Umbilical cord (tissue), 2 donors: ENCODE measurements around the gene LRRC28. TPM values are rescaled to one million over a fixed set of nuclear protein-coding genes. Genes with fewer than 3 reads are reported as not detected.

Experiments
- DNase-seq: peaks from one replicate; pipeline ENCODE4 v3.0.0-alpha.2; 2015; ENCODE audit warnings: low spot score
- total RNA-seq: library from RNA; depleted of rRNA; stranded (reverse); fragments of >200 nt; gene quantifications from one replicate; pipeline ENCODE4 v1.2.3, GENCODE V29; 2014; ENCODE audit warnings: low replicate concordance; ENCODE audit not compliant: insufficient read depth

The LRRC28 gene
- total RNA-seq, 1 donor from 2014 or later: 41.7 TPM

DNA sequence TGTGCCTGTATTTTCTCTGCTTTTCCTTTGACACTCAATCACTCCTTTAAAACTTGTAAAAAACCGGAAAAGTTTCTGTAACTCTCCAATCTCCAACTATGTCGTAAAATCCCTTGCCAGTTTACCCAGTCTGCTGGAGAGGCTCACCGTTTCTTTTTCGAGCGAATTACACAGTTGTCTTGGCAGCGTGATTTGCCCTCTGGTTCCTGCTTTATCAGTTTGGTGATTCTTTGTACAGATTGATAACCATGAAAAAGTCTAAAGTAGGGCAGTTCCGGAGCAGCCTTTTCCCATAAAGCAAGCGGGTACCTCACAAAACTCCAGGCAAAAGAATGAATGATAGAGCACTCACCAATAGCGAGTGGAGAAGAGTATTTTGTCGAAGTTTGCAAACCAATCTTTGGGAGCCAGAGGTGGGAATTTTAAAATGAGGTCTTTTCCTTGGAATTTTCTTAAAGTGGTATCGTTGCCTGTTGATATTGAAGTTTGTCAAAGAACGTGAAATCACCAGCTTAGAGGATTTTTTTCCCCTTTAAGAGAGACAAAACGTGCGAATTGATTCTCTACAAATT lies 1.9 kb upstream of the LRRC28 start, which contains the start of gene TTC23:
Gene TTC23 (minus strand): TSS at position 312 of the 572 bp plus-strand sequence. CDS start 20,869 bp downstream, outside the sequence.
- peak; percentile 97 for DNase-seq

DNA sequence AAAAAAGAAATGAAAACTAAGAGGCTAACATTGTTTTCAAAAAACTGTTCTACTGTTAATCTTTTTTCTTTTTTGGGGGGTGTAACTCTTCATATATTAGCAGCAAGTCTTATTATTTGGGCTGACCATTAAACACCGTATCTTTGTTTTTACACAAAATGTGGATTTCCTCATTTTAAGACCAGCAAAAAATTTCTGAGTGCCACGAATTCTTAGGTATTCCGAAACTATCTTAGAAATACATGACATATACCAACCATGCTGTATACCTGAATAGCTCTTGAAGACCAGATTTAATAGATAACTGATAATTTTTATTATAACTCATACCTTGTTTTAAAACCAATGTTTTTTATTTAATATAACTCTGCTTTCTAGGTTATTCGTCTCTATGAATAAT lies 1.3 kb upstream of the LRRC28 start:
- DNase-seq: no peak

DNA sequence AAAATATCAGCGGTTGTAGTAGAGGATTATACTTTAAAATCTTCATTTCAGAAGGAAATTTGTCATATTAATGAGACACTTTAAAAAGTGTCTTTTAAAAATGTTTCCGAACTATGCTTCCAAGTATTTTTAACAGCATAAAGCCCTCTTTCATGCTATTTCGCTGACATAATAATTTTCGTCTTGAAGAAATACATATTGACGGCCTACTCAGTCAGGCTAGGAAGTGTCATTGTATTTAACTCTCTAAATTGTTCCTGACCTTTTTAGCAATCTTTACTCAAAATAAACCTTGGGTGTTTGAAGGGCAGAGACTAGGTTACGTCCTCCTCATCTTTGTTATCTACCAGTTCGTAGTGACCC lies 806 bp upstream of the LRRC28 start:
- DNase-seq: no peak

GRCh38 chr15:99252326-99252725 lies 1.0 kb downstream of the LRRC28 start:
- no peak for DNase-seq

- no peak for DNase-seq
These were observed 2.3 kb downstream of the LRRC28 start for GRCh38 chr15:99253381-99254090.

DNA sequence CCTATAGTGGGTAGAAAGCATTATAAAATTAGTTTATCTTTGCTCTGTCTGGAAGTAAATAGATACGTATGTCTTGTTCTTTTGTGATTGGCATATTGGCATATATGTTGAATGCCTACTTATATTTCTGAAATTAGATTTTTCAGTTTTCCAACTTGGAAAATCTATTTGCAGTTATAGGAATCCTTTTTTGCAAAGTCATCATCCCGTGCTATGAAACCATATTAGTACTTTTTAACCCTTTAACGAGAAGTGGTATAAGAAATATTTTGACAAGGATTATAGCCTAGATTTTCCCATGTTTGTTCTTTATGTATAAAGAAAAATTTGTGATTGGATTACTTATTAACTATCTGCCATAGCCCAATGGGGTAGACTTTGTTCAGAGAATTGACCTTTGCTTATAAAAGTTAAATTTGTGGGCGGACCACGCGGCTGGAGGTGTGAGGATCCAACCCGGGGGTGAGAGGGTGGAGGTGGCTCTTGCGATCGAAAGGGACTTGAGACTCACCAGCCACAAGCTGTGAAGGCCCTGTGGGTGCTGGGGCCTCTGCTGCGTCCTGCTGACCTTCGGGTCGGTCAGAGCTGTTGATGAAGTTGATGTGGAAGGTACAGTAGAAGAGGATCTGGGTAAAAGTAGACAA lies 5.9 kb downstream of the LRRC28 start:
- DNase-seq: no peak

GRCh38 chr15:99264125-99264524 lies 12.8 kb downstream of the LRRC28 start:
- no peak for DNase-seq

- DNase-seq: no peak
These were observed 14.3 kb downstream of the LRRC28 start for GRCh38 chr15:99265541-99266070.

DNA sequence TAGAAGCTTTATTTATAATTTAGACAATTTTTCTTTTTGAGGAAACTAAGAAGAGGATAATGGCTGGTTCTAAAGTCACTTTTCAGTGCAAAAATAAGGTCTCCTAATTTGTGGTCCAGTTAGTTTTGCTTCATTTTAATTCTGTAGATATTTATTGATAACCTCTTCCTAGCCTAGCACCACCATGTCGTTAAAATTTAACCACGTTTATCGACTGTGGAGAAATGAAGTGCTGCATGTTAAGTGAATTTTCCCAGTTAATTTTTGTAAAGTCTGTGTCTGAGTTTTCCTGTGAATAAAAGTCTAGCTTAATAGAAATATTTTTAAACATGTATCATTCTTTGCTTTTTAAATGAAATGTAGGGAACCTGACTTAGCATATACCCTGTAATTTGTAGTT lies 16.7 kb downstream of the LRRC28 start:
- no peak for DNase-seq

- no peak for DNase-seq
These were observed 17.1 kb downstream of the LRRC28 start for GRCh38 chr15:99268431-99268830.

GRCh38 chr15:99273801-99274200 lies 22.5 kb downstream of the LRRC28 start:
- peak; percentile 43 for DNase-seq

GRCh38 chr15:99275061-99275460 lies 23.8 kb downstream of the LRRC28 start:
- DNase-seq: no peak

DNA sequence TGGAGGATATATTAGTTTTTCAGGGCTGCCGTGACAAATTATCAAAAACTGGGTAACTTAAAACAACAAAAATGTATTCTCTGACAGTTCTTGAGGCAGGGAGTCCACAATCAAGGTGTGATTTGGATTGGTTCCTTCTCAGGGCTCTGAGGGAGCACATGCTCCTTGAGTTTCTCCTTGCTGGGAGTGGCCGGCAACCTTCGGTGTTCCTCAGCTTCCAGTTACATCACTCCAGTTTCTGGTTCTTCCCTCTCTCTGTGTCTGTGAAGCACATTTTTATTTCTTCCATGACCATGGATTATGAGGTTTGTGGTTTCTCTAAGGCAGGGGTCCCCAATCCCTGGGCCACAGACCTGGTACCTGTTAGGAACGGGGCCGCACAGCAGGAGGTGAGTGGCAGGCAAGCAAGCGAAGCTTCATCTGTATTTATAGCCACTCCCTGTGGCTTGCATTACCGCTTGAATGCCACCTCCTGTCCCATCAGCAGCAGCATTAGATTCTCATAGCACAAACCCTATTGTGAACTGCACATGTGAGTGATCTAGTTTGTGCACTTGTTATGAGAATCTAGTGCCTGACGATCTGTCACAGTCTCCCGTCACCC lies 24.3 kb downstream of the LRRC28 start:
- no peak for DNase-seq

DNA sequence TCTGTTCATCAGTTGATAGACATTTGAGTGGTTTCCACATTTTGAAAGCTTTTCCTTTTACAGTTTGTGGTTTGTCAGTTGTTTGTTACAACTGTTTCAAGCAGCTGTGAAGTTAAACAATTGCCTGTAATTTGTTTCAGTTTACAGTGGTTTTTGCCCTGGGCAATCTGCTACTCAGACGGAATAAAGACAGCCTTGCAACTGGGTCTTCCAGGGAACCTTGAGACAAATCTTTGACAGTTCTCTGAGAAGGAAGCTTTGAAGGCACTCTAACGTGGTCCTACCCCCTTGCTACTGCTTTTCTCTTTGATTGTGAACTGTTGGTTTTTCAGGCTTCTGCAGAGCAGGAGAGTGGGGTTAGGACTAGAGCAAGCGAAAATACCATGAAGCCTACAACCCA lies 28.0 kb downstream of the LRRC28 start:
- no peak for DNase-seq

GRCh38 chr15:99279827-99280226 lies 28.5 kb downstream of the LRRC28 start:
- no peak for DNase-seq

GRCh38 chr15:99282121-99282520 lies 30.8 kb downstream of the LRRC28 start:
- DNase-seq: no peak

GRCh38 chr15:99282586-99282985 lies 31.3 kb downstream of the LRRC28 start:
- DNase-seq: no peak

GRCh38 chr15:99283717-99284116 lies 32.4 kb downstream of the LRRC28 start:
- DNase-seq: no peak

GRCh38 chr15:99291643-99292042 lies 40.4 kb downstream of the LRRC28 start:
- no peak for DNase-seq

GRCh38 chr15:99295840-99296239 lies 44.6 kb downstream of the LRRC28 start:
- no peak for DNase-seq

DNA sequence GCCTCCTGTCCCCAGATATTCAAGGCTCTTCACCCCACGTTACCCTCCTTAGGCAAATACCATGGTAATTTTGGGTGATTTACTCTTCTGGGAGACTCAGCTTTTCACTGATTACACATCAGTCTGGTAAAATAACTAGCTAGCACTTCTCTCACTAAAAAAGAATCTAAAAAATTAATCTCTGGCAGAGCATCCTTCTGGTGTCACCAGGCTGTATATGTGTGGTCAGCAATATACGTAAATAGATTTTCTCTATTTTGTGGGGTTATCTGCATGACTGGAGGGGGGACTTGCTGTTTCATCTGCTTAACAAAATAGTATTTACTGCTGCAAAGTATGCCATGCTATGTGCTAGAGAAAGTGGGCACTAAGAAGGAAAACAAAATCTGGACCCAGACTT lies 45.1 kb downstream of the LRRC28 start:
- DNase-seq: no peak

DNA sequence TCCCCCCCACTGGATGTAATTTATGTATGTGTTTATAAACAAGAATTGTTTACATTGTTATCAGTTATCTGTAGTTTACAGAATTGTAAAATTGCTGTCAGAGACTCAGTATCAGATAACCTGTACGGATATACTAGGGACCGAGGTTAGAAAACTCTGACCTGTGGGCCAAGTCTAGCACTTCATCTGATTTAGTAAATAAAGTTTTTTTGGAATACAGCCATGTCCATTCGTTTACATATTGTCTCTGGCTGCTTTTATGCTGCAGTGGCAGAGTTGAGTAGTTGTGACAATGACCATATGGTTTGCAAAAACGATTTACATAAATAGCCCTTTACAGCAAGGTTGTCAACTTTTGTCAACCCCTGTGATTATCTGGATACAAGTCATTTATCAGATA lies 52.6 kb downstream of the LRRC28 start:
- no peak for DNase-seq
